ENCODE results near the gene PLCL2. TPM values are rescaled to one million over a fixed set of nuclear protein-coding genes. Genes with fewer than 3 reads are reported as not detected.

Gene PLCL2
- total and polyA plus RNA-seq, 2 donors (not counting 3 experiments of a cell fraction or from before 2014, with no cell fraction given), result 2.3 to 10.7 TPM

DNA sequence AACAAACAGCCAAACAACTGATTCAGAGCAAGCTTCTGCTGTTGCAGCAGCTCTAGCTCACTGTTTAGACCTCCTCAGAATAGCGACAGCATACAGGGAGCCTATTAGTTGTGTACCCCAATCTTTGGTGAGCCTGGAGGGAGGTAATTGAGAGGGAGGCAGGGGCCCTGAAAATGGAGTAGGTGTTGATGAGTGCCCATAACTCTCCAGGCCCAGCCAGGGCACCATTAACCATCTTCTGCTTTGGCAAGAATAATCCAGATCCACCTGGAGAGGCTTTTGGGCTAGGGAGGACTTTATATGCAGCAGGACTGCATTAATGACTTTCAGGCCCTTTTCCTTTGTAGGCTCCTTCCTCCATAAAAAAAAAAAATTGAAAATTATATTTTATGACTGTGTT lies 20.9 kb downstream of the PLCL2 start:
- no peaks in the 10 kb centered on the region for H3K9me1 ChIP-seq (replicated peaks; ENCODE audit: control insufficient read depth, extremely low read depth, insufficient read depth, low read length)
- H3K36me3 ChIP-seq (ENCODE audit: control insufficient read depth in 2 of 2, extremely low read depth in 1 of 2, insufficient read depth in 2 of 2, low read length in 2 of 2), result no peaks in the 10 kb centered on the region
- no peak for FAIRE-seq
- peaks cover 34% of the 10 kb centered on the region for H3K4me1 ChIP-seq (ENCODE audit: control insufficient read depth, extremely low read depth, insufficient read depth, low read length)
- H3K4me2 ChIP-seq (ENCODE audit: insufficient read depth, low read length), result no peak overlapping the region
- no TSS peak for BruUV-seq (replicated peaks)
- intact Hi-C loops (cut with micrococcal nuclease) (loop anchor here (2.0 kb wide), 1 partner anchor 41 kb away; no protein-coding TSS in a partner anchor), dilution Hi-C loops (cut with MboI; ENCODE audit: extremely low pct_ligation_motif_present, low sequenced_read_pairs) (no loop called here)
- TF ChIP-seq, protein P1, sequence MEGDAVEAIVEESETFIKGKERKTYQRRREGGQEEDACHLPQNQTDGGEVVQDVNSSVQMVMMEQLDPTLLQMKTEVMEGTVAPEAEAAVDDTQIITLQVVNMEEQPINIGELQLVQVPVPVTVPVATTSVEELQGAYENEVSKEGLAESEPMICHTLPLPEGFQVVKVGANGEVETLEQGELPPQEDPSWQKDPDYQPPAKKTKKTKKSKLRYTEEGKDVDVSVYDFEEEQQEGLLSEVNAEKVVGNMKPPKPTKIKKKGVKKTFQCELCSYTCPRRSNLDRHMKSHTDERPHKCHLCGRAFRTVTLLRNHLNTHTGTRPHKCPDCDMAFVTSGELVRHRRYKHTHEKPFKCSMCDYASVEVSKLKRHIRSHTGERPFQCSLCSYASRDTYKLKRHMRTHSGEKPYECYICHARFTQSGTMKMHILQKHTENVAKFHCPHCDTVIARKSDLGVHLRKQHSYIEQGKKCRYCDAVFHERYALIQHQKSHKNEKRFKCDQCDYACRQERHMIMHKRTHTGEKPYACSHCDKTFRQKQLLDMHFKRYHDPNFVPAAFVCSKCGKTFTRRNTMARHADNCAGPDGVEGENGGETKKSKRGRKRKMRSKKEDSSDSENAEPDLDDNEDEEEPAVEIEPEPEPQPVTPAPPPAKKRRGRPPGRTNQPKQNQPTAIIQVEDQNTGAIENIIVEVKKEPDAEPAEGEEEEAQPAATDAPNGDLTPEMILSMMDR (IDR thresholded peaks at IDR 0.05; ENCODE audit: extremely low read depth in 1 of 2, insufficient read depth in 1 of 2, low read depth in 1 of 2, low read length in 2 of 2), result no peak
- TF ChIP-seq, protein P2, sequence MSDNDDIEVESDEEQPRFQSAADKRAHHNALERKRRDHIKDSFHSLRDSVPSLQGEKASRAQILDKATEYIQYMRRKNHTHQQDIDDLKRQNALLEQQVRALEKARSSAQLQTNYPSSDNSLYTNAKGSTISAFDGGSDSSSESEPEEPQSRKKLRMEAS (IDR thresholded peaks at IDR 0.05; ENCODE audit: insufficient read depth, insufficient read length), result no peak
- no peak for TF ChIP-seq POLR2A (IDR thresholded peaks at IDR 0.05; ENCODE audit: low read depth, low read length)
- TF ChIP-seq JUN (IDR thresholded peaks at IDR 0.05; ENCODE audit: borderline replicate concordance, insufficient read depth, insufficient read length, low read depth), result no peak
- no peak for TF ChIP-seq POLR2AphosphoS5 (IDR thresholded peaks at IDR 0.05; ENCODE audit: insufficient read depth, low read depth, low read length)
- TF ChIP-seq EZH2 (IDR thresholded peaks at IDR 0.05; ENCODE audit: borderline replicate concordance, low read depth, low read length, severe bottlenecking), result no peak
- no peak for TF ChIP-seq GATA2 (IDR thresholded peaks at IDR 0.05; ENCODE audit: insufficient read depth, insufficient read length, low read depth, low read length)
- no peak for TF ChIP-seq FOS (IDR thresholded peaks at IDR 0.05; ENCODE audit: borderline replicate concordance, insufficient read depth, low read length)
- no peak for TF ChIP-seq MYC (IDR thresholded peaks at IDR 0.05; ENCODE audit: low read depth, low read length)
- H3K27ac ChIP-seq (ENCODE audit: insufficient read depth, low read depth, low read length), result no peak overlapping the region
- no peak for DNase-seq (ENCODE audit: low read depth, low spot score)
- ChIA-PET POLR2A (no interaction called here), CTCF (interaction anchor here (1.6 to 4.2 kb wide), 2 partner anchors 11 to 20 kb away, joined by 4 to 33 read pairs; partner anchors contain the start of gene PLCL2)
- H4K20me1 ChIP-seq (replicated peaks; ENCODE audit: control insufficient read depth, extremely low read depth, insufficient read depth, low read length), result no peaks in the 10 kb centered on the region
- H3K9ac ChIP-seq (replicated peaks; ENCODE audit: extremely low read depth, insufficient read depth, low read length), result no peak overlapping the region
- no peaks in the 10 kb centered on the region for H3K27me3 ChIP-seq (ENCODE audit: control insufficient read depth in 2 of 2, insufficient read depth in 2 of 2, low read length in 2 of 2)
- H3K79me2 ChIP-seq (ENCODE audit: control insufficient read depth, insufficient read depth, low read length), result peaks cover 4% of the 10 kb centered on the region
- no peak overlapping the region for H2AFZ ChIP-seq (ENCODE audit: low read depth, low read length)
- no peaks in the 10 kb centered on the region for H3K9me3 ChIP-seq (replicated peaks; ENCODE audit: control insufficient read depth, insufficient read depth, low read length)
- H3K4me3 ChIP-seq (replicated peaks in 1 of 3; ENCODE audit: insufficient read depth in 1 of 3, low read depth in 1 of 3, low read length in 3 of 3), result no peak overlapping the region
